DMS53 (cell line): ENCODE data around the gene SHB.
"Not testable (repeated sequence)": the region's sequence is repeated elsewhere in the genome, so short reads cannot be mapped to it uniquely, and the experiment has no call there.

Experiments used
- DNase-seq: peaks from one replicate; lab custom pipeline; 2025; lab: John Stamatoyannopoulos, UW

Gene SHB

GRCh38 chr9:38063363-38063707 is 5.7 kb downstream of the SHB start:
- DNase-seq: no peak

GRCh38 chr9:38062498-38063362 is 6.3 kb downstream of the SHB start:
- peak; percentile 20 for DNase-seq

DNA sequence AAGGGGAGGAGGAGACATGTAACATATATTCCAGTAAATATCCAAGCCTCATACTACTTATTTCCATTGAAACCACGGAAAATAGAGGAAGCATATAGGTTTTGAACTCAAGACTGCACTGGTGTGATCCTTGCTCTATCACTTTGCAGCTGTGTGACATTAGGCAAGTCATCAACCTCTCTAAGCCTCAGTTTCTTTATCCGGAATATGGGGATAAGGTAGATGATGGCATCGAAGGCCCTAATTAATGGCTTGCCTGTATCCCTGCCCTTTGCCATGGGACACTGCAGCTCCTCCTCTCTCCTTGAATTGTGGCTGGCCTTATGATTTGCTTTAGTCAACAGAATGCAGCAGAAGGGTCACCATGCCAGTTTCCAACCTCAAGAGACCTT is 6.9 kb downstream of the SHB start:
- no peak for DNase-seq

DNA sequence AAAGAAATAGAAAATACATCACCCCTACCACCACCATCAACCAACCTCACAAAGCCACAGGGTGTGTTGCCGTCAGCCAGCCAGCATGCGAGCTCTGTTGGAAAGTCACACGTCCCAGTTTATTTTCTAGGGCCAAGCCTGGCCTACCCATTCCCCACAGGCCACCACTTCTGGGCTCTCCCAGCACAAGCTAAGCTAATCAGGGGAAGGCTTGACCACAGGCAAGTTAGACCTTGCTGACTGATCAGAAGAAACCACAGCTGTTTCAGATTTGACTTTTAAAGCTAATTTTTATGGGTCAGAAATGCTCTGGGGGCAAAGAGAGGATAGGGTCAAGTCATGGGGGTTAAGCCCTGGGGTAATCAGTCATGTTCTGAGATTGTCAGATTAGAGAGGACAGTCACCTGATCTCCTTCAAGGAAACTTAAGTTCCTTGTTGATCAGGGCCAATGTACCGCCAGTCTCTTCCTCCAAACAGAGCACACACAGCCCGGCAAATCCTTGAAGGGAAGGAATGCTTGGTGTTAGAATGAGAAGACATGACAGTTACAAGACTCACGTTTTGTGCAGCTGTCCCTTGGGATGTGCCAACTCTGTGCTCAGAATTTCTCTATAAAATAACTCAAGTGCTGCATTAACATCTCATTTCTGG is 7.6 kb downstream of the SHB start:
- DNase-seq: no peak

- DNase-seq: no peak
These were observed 8.3 kb downstream of the SHB start for GRCh38 chr9:38060681-38061080.

DNA sequence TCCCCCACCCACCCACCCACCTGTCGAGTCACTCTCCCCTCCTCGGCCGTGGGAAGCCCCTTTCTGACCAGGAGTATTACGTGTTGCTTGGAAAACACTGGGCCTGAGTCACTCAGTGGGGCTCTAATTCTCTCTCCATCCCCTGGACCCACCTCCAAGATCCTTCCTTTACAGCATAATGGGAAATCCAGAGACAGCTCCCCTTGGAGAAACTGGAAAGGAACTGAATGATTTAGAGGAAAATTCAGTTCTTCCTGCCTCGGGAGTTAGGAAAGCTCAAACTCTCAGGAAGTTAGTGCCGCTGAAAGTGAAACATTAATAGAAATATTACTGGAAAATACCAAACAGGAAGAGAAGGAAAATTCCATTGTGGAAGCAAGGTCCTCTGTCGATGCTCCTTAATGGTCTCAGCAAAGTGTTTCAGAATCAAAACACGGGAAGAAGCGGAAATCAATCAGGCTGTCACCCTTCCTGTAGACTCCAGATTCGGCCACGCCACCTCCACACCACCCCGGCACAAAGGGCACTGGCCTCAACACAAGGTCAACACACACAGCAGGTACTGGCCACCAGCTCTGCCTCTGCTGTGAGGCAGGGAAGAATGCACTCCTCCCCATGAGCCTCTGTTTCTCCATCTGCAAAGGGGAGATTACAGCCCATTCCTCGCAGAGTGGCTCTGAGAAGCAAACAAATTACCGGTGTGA is 9.6 kb downstream of the SHB start:
- no peak for DNase-seq

- DNase-seq: no peak
These were observed 10.4 kb downstream of the SHB start for GRCh38 chr9:38058452-38059232.

GRCh38 chr9:38057416-38058195 is 11.4 kb downstream of the SHB start:
- no peak for DNase-seq

GRCh38 chr9:38054653-38055052 is 14.4 kb downstream of the SHB start:
- peak; percentile 33 for DNase-seq

DNA sequence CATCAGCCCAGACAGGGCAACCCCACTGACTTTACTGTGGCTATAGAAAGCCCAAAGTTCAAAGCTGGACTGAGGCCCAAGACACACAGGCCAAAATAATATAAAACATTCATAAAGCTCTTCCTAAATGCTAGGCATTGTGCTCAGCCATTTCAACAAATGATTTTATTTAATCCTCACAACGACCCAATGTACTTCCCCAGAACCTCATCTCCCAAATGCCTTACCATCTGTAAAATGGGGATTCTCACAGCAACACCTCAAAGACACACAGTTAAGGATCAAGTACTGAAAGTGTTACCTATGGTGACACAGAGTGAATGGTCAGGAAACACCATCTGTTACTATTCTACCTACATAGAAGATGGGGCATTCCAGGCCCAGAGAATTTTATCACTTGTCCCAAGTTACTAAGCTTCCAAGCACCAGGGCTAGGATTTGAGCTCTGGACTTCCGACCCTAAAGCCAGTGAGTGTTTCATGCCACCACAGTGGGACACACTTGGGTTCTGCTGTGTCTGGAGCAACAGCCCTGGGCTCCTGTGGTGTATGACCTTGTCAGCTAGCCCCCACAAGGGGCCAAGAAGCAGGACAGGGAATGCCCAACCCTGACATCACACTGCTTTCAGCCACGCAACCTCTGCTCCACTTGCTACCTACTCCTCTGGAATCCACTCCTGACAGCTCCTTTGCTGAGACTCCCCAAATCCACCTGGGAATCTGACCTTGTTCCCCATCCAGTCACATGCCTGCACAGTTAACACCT is 15.1 kb downstream of the SHB start:
- DNase-seq: no peak

- no peak for DNase-seq
These were observed 17.1 kb downstream of the SHB start for GRCh38 chr9:38051780-38052546.

GRCh38 chr9:38048316-38048969 is 20.6 kb downstream of the SHB start:
- DNase-seq: peak; percentile 22

DNA sequence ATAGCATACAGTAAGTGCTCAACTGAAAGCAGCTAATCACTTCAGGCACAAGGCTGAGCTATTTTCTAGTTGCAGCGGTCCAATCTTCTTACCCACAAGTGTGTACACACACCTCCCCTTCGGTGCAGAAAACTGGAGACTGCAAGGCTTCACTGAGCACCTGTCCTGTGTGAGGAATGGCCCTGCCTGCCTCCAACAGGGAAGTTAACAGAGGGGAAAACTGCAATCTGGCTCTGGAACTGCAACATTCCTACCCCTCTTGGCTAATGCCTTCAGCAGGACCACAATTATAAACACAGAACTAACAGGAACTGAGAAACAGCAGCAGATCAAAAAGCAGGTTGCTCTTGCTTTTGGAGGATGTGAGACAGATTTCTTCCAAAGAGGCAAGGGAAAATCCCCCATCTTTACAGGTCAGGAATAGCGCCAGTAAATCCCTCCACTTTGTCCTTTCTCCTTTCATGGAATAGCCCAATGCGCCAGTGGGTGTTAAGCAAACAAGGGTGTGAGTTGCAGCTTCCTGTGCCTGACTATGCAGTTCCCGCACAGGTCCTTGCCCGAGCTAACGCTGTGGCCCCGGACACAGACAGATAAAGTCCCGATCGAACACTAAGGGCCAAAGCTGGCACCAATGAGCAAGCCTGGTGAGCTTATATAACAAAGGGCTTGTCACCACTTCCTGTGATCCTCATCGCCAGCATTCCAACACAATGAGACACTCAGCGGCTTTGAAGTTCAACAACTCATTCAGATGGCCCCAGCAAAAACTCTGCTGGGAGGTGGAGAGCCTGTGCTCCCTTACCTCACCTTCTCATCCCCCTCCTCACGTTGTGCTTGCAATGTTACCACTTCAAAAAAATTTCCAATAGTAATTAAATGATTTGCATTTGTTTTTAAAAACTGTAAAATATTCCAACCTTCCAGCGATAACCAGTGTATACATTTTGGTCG is 21.5 kb downstream of the SHB start:
- DNase-seq: peak; percentile 92

DNA sequence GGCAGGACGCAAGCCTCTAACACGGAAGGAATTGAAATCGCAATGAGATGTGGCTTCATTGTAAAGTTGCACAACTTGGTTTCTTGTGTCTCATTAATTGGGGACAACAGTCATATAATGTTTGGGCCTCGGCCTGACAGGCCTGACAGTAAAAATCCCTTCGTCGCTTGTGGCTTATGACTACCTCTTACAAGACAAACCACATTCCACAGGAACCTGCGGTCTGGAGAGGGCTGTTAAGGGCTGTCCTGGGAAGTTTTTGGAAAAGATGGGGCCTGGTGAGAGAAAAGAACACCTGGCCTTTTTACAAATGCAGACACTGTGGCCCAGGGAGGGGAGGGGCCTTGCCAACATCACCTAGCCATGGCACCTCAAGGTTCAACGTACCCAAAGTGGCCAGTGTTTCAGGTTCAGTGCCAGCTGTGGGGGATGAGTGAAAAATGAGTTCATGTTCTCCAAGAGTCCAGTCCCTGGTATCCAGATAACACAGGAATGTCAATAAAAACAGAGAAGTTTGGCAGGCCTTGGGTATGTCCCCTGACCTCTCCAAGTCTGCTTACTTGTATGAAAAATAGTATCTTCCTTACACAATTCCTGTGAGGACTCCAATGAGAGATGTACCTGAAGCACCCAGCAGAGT is 22.2 kb downstream of the SHB start:
- DNase-seq: no peak

DNA sequence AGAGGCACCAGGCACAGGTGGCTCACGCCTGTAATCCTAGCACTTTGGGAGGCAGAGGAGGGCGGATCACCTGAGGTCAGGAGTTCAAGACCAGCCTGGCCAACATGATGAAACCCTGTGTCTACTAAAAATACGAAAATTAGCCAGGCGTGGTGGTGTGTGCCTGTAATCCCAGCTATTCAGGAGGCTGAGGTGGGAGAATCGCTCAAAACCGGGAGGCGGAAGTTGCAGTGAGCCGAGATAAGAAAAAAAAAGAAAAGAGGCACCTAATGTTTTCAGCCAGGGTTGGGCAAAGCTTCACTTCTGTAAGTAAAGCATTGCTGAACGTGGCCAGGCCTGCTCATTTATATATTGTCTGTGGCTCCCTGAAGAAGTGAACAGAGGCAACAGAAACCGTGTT is 23.1 kb downstream of the SHB start:
- DNase-seq: not testable (repeated sequence)

- no peak for DNase-seq
These were observed 24.3 kb downstream of the SHB start for GRCh38 chr9:38044706-38045105.

DNA sequence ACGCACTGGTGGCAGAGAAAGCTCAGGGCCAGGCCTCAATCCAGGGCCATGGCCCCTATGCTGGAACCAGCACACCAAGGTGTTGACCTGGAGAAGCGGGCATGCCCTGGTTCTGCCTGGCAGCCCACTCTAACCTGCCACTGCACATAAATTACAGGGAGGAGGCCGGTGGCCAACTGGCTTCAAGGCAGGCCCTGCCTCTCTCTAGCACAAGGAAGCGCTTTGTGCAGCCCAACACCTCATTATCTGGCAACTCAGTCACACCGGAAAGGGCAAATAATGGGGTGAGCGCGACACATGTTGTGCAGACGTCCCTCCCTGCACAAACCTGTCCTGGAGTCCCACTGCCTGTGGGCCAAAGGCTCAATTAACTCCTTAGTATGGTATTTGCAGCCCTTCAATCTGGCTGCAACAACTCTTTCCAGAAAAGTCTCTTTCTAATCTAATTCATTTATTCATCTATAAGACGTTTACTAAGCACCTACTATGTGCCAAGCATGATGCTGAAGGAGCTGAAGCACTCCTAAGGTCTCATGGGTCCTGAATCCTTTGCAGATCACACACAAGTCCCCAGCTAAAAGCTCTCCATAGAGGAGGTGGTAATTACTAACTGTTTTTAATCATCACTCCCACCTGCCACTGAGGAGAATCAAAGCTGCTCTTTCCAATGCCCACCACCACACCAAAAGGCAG is 24.9 kb downstream of the SHB start:
- no peak for DNase-seq
